Hematopoietic multipotent progenitor cell treated with erythropoietin and hydrocortisone succinate and interleukin-3 and kit ligand, for 6 days (in vitro differentiated cells): Measurements from ENCODE around the gene RBPJ.
"Not testable (repeated sequence)": the region's sequence is repeated elsewhere in the genome, so short reads cannot be mapped to it uniquely, and the experiment has no call there.

ENCODE experiments used
- DNase-seq: peaks from one replicate; pipeline ENCODE4 v3.0.0-alpha.2; 2015

The RBPJ gene

GRCh38 chr4:26343038-26343398 is 22.2 kb downstream of the RBPJ start:
- no peak for DNase-seq

DNA sequence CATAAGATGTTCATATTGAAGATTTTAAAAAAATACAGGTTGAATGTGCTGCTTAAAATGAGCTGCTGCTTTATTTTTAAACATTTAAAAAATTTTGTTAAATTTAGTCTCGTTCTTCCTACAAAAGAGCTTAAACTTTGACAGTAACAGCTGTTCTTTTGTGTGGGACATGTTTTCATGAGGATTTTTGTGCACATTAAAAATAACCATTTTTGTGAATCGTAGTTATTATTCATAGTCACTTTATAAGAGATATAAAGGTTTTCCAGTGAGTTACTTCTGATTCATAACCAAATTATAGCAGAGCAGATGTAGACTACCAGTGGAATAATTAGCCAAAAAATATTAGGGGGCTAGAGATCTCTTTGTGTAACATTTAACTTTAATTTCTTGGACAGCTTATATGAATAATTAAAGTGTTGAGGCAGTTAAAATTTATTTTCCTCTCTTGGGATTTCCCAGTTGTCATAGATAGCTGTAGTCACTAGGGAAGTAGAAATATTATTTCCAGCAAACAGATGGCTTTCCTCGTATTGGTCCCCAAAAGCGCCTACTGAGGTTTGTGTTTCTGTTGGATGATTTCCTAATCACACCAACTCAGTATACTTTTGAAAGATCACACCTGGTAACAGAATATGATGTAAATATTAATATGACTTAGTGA is 24.2 kb downstream of the RBPJ start:
- no peak for DNase-seq

DNA sequence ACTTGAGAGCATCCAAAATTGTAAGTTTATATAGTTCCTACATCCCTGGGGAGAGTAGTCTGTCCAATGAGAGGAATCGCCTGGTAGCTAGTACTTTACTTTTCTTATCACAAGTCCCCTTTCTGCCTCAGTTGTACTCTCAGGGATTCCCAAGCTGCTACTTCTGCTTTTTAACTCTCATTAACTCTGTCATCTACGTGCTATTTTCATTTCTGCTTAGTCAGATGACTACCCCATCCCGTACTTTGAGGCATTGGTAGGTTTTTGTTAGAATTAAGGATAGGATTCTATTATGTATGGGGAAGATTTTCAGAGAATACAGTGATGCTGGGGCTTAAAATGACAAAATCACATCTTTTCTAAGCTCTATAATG is 24.7 kb downstream of the RBPJ start:
- no peak for DNase-seq

GRCh38 chr4:26346203-26346620 is 25.4 kb downstream of the RBPJ start:
- DNase-seq: no peak

DNA sequence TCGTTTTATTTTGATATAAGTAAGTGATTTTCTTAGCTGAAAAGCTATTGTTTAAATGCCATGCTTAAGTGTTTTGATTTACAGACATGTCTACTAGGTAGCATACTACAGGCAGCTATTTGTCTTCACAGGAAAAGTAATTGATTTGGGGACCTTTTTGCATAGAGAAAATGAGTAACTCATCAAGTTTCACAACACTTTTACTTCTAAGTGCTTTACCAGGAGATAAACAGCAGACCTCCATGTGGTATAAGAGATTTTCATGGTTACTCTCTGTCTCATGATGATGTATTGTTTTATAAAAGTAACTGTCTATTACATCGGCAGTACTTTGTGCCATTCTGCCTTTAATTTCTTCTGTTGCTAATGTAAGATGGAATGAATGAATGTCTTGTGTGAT is 28.7 kb downstream of the RBPJ start:
- DNase-seq: no peak

DNA sequence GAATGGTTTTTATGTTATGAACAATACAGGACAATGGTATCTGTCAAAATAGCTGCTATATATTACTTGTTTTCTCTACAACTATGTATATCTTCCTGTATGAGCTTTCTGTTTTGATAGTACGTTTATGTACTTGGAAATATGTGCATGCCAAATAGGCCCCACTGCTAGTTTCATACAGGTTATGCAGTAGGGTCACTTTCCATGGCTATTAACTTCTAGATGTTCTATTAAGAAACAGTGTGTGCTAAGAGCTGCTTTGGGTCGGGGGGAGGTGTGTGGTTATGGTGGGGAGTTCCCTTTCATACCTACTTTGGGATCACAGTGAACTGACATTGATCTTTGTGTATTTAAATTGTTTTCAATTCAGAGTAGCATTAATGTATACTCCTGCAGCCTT is 30.9 kb downstream of the RBPJ start:
- DNase-seq: no peak

DNA sequence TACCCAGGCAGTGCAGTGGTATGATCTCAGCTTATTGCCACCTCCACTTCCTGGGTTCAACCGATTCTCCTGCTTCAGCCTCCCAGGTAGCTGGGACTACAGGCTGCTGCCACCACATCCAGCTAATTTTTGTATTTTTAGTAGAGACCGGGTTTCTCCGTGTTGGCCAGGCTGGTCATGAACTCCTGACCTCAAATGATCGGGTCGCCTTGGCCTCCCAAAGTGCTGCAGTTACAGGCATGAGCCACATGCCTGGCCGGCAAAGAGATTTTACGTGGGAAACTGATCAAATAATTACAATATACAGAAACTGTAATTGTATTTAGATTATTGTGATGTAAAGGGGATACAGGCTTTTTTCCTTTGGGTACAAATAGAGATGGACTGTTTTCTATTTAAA is 33.7 kb downstream of the RBPJ start:
- no peak for DNase-seq

DNA sequence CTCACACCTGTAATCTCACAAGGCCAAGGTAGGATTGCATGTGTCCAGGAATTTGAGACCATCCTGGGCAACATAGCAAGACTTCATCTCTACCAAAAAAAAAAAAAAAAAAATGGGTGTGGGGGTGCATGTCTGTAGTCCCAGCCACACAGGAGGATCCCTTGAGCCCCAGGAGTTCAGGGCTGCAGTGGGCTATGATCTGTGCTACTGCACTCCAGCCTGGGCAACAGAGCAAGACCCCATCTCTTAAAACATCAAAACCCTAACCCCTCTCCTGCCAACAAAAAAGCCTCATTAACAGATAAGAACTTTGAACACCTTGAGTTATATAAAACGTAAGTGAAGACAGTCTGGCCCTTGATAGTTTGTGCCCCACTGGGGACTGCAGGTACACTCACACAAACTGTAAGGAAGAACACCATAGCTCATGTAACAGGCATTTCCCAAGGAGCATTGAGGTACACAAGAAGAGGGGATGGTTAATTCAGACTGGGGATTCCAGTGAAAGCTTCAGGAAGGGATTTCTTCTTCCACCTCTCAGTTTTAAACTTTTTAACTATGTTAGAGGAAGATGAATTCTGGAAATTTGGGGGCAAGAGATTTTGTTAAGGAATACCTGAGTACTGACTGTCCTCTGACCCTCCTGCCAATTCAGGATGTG is 34.7 kb downstream of the RBPJ start:
- DNase-seq: no peak

DNA sequence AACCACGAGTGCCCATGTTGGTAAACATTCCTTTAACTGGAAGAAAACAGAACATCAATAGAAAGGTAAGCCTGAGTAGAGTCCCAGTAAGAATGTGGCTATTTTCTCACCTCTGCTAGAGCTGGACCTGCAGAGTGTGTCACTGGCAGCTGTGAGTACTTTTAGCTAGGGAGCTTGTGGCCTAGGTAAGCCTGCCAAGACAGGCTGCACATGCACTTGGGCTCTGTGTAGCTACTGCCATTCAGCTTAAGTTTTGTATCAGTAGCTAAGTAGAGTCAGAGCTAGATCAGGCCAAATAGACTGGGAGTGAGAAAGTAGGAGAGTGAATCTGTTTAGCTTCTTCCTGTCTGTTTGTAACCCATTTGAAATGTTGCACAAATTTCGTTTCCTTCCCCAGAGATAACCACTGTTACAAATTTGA is 35.3 kb downstream of the RBPJ start:
- peak; percentile 33 for DNase-seq

- not testable (repeated sequence) for DNase-seq
Measured at GRCh38 chr4:26359521-26359920, 38.7 kb downstream of the RBPJ start.

DNA sequence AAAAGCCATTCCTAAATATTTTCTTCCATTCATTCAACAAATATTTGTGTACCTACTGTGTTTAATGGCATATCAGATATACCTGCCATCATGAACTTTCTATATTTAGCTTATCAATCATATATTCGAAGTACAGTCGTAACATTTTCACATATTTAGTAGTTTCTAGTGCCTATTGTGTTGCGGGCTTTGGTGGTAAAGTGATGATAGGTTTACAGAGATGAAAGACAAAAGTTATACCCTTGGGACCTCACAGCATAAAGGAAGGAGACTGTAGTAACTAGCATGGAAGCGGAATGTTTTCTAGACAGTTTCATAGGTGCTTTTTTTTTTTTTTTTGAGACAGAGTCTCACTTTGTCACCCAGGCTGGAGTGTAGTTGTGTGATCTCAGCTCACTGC is 39.5 kb downstream of the RBPJ start:
- DNase-seq: no peak

GRCh38 chr4:26360864-26361263 is 40.0 kb downstream of the RBPJ start:
- DNase-seq: no peak

- no peak for DNase-seq
Measured at GRCh38 chr4:26361297-26361696, 40.5 kb downstream of the RBPJ start.

DNA sequence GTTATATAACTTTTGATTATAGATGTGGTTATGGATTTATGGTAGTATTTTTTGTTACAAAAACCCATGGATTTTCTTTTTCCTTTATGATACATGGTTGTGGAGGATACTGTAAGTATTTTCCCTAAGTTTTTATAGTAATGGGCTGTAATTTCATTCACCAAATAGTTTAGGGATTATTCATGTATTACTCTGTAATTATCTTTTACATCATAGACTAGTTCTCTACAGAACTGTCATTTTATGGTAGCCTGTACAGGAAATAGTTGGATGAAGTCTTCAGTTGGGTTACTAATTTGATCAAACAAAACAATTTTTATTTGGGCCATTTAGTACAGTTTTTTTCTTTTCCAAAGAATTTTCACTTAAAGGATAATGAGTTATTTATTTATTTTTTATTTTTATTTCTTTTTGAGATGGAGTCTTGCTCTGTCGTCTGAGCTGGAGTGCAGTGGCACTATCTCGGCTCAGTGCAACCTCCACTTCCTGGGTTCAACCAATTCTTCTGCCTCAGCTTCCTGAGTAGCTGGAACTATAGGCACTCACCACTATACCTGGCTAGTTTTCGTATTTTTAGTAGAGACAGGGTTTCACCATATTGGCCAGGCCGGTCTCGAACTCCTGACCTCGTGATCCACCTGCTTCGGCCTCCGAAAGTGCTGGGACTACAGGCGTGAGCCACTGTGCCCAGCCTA is 42.1 kb downstream of the RBPJ start:
- no peak for DNase-seq

DNA sequence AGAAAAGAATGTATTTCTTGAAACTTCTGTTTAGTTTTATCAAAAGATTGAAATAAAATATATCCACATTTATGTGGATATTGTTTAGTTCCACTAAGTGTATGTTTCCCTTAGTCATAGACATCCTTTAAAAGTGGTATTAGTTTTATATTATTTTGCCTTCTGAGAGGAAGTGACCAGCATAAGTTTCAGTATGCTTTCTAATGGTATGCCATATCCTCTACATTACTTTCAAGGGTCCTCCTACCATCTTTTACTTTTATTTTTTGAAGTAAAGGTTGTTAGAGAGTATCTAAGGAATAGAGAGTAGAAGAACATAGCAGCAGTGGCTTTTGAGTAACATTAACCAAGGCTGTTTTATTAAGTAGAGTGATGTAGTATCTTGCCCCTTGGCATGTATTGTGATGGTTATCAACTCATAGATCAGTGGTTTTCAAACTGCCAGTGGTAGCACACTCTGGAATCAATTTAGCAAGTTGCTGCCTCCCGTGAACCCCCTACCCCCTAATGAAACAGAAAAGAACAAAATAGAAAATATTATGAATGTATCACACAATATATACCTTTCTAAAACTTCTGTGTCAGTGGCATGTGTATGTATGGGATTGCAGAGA is 44.8 kb downstream of the RBPJ start:
- peak; percentile 48 for DNase-seq

- DNase-seq: no peak
Measured at GRCh38 chr4:26367811-26368210, 47.0 kb downstream of the RBPJ start.

DNA sequence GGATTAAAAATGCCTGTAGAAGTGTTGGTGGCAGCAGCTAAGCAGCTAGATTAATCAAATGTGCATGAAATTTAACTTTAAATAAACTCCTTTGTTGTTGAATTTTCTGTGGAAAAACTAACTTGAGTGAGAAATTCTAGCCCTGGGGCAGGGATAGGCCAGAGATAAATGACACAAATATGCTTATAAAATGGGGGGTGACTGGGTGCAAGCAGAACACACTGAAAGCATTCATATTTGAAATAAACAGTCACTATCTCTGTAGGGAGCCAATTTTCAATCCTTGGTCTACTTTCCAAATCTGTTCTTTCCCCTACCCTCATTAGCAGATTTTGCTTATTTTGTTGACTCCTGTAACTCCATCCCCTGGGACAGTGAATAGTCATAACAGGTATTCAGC is 47.9 kb downstream of the RBPJ start:
- no peak for DNase-seq

- DNase-seq: no peak
Measured at GRCh38 chr4:26369132-26369531, 48.3 kb downstream of the RBPJ start.

- no peak for DNase-seq
Measured at GRCh38 chr4:26369581-26369980, 48.8 kb downstream of the RBPJ start.

GRCh38 chr4:26372076-26372475 is 51.3 kb downstream of the RBPJ start:
- DNase-seq: no peak

GRCh38 chr4:26372525-26373172 is 51.8 kb downstream of the RBPJ start:
- peak; percentile 97 for DNase-seq

DNA sequence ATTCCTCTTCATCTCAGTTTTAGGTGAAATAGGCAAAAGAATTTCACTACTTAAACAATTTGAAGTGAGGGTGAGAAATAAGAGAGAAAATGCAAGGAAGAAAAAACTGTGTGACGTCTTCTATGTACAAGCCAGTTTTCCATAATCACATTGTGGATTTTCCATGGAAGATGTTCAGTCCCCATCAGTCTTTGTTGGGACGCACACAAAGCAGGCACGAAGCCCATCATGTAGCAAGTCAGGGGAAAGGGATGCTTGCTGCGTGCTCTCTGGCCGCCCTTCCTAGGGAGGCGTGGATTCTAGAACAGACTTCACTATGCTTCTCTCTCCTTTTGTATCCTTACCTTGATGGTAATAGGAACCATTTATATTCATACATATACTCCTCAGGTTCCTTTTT is 54.7 kb downstream of the RBPJ start:
- DNase-seq: no peak
